ENCODE measurements around the gene STK24.

Gene STK24

DNA sequence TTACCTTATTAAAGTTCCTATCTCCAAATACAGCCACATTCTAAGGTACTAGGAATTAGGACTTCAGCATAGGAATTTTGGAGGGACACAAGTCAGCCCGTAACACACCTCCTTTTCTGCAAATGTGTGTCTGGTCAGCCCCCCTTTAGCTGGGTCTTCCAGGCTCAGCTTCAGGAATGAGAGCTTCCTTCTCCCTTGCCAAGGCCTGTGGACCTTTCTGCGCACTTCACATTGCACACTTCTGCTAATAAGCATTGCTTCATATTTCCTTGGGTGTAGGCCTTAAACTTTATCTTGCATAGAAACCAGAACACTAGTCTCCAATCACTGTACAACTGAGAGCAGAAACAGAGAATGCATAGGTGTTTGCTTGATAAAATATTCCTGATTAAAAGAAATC lies 4.5 kb upstream of the STK24 start:
- Histone ChIP-seq H3K27me3 (ENCODE audit: low read length) (no peaks in the 10 kb centered on the region), H4K20me1 (ENCODE audit: low read depth, low read length) (no peaks in the 10 kb centered on the region), H3K9ac (ENCODE audit: low read length) (no peak overlapping the region), H3K4me2 (ENCODE audit: low read depth, low read length, poor library complexity, severe bottlenecking) (no peak overlapping the region), H3K9me2 (replicated peaks; ENCODE audit: insufficient read depth, low read length) (no peaks in the 10 kb centered on the region), H3K27ac (ENCODE audit: low read depth, low read length) (no peak overlapping the region), H3F3A (ENCODE audit: insufficient read depth) (peaks cover 13% of the 10 kb centered on the region), H3K9me3 (ENCODE audit: insufficient read depth, low read length) (no peaks in the 10 kb centered on the region), H3K79me2 (ENCODE audit: insufficient read depth, low read length) (no peaks in the 10 kb centered on the region), H2AFZ (ENCODE audit: low read depth, low read length, severe bottlenecking) (no peak overlapping the region), H3K36me3 (ENCODE audit: low read length) (no peaks in the 10 kb centered on the region), H3K4me3 (ENCODE audit: insufficient read depth, low read length, poor library complexity, severe bottlenecking) (no peak overlapping the region)
- TF ChIP-seq EZH2phosphoT487 (conservative IDR thresholded peaks at IDR 0.05; ENCODE audit: low read length): no peak
- TF ChIP-seq, protein P1, sequence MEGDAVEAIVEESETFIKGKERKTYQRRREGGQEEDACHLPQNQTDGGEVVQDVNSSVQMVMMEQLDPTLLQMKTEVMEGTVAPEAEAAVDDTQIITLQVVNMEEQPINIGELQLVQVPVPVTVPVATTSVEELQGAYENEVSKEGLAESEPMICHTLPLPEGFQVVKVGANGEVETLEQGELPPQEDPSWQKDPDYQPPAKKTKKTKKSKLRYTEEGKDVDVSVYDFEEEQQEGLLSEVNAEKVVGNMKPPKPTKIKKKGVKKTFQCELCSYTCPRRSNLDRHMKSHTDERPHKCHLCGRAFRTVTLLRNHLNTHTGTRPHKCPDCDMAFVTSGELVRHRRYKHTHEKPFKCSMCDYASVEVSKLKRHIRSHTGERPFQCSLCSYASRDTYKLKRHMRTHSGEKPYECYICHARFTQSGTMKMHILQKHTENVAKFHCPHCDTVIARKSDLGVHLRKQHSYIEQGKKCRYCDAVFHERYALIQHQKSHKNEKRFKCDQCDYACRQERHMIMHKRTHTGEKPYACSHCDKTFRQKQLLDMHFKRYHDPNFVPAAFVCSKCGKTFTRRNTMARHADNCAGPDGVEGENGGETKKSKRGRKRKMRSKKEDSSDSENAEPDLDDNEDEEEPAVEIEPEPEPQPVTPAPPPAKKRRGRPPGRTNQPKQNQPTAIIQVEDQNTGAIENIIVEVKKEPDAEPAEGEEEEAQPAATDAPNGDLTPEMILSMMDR (IDR thresholded peaks at IDR 0.05; ENCODE audit: insufficient read depth, low read length, poor library complexity, severe bottlenecking): no peak

DNA sequence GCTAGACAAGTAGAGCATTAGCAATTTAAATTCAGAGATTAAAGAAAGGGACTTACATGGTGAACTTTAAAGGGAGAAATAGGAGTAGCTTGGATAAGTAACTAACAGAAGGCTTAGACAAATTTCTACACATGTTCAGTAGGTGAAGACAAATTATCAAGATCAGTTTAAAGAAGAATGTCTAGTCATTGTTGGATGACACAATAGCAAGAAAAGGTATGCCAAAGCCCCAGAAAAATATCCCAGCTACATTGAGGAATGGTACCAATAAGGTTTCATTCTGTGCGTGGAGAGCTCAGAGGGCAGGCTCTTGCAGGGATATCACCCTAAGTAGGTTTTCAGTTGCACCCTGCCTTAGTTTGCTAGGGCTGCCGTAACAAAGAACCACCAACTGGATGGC lies 3.5 kb upstream of the STK24 start:
- Histone ChIP-seq H3K4me3 (ENCODE audit: insufficient read depth, low read length, poor library complexity, severe bottlenecking) (no peak overlapping the region), H3K9me2 (replicated peaks; ENCODE audit: insufficient read depth, low read length) (no peaks in the 10 kb centered on the region), H3K27ac (ENCODE audit: low read depth, low read length) (no peak overlapping the region), H3K27me3 (ENCODE audit: low read length) (no peaks in the 10 kb centered on the region), H3K9me3 (ENCODE audit: insufficient read depth, low read length) (no peaks in the 10 kb centered on the region), H4K20me1 (ENCODE audit: low read depth, low read length) (0 out of 2 replicates have a peak, but pooled peaks cover 4% of the 10 kb centered on the region), H3K79me2 (ENCODE audit: insufficient read depth, low read length) (peaks cover 8% of the 10 kb centered on the region; the same call in 1 of the 2 replicates), H3K4me2 (ENCODE audit: low read depth, low read length, poor library complexity, severe bottlenecking) (no peak overlapping the region), H3K9ac (ENCODE audit: low read length) (no peak overlapping the region), H2AFZ (ENCODE audit: low read depth, low read length, severe bottlenecking) (no peak overlapping the region), H3K36me3 (ENCODE audit: low read length) (no peaks in the 10 kb centered on the region), H3F3A (ENCODE audit: insufficient read depth) (peaks cover 13% of the 10 kb centered on the region)
- TF ChIP-seq EZH2phosphoT487 (conservative IDR thresholded peaks at IDR 0.05; ENCODE audit: low read length): no peak
- TF ChIP-seq, protein P1 (IDR thresholded peaks at IDR 0.05; ENCODE audit: insufficient read depth, low read length, poor library complexity, severe bottlenecking): no peak

DNA sequence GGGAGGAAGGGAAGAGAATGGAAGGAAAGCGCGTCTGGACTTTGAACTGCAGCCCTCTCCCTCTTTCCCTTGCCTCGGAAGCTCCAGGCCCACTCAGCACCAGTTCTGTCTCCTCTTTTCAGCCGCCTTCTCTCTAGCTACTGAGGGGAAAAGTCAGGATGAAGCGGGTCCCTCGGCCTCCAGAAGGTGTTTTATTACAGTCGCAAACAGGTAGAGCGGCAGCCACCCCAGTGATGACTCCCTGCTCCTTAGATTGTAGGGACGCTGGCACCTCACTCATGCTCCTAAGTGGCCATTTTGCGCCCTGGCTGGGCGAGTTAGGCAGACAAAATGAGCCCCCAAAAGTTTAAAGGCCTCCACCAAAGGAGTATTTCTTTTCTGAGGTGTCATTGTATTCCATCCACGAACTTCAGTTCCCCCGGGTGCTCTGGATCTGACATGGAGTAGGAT lies 954 bp upstream of the STK24 start:
- Histone ChIP-seq H3K4me2 (ENCODE audit: low read depth, low read length, poor library complexity, severe bottlenecking) (peak overlapping the region; percentile 50), H3K27me3 (ENCODE audit: low read length) (no peaks in the 10 kb centered on the region), H3K36me3 (ENCODE audit: low read length) (0 out of 2 replicates have a peak, but pooled peaks cover 3% of the 10 kb centered on the region), H3K9me2 (replicated peaks; ENCODE audit: insufficient read depth, low read length) (no peaks in the 10 kb centered on the region), H3K9ac (ENCODE audit: low read length) (peak overlapping the region; percentile 53), H2AFZ (ENCODE audit: low read depth, low read length, severe bottlenecking) (peak overlapping the region; percentile 80), H3K9me3 (ENCODE audit: insufficient read depth, low read length) (no peaks in the 10 kb centered on the region), H3K79me2 (ENCODE audit: insufficient read depth, low read length) (peaks cover 34% of the 10 kb centered on the region), H3K27ac (ENCODE audit: low read depth, low read length) (no peak overlapping the region), H4K20me1 (ENCODE audit: low read depth, low read length) (peaks cover 22% of the 10 kb centered on the region), H3F3A (ENCODE audit: insufficient read depth) (peaks cover 20% of the 10 kb centered on the region), H3K4me3 (ENCODE audit: insufficient read depth, low read length, poor library complexity, severe bottlenecking) (no peak overlapping the region)
- TF ChIP-seq, protein P1 (IDR thresholded peaks at IDR 0.05; ENCODE audit: insufficient read depth, low read length, poor library complexity, severe bottlenecking): no peak
- TF ChIP-seq EZH2phosphoT487 (conservative IDR thresholded peaks at IDR 0.05; ENCODE audit: low read length): no peak

Data from SU-DHL-6 (cell line).